Suprapubic skin (tissue), 4 donors: ENCODE measurements around the gene COPS3. TPM values are rescaled to one million over a fixed set of nuclear protein-coding genes. Genes with fewer than 3 reads are reported as not detected.

Experiments used
- DNase-seq, 2 donors: peaks; one replicate each; pipeline ENCODE4 v3.0.0-alpha.2; 2019; ENCODE audit warnings: low spot score in 2 of 2
- H3K27ac ChIP-seq: fragments of 200-600 bp; sonication (generic); one replicate; pipeline ENCODE4 v1.5.1; 2019
- H3K27me3 ChIP-seq: fragments of 200-600 bp; sonication (generic); one replicate; pipeline ENCODE4 v1.5.1; 2019
- H3K36me3 ChIP-seq: fragments of 200-600 bp; sonication (generic); one replicate; pipeline ENCODE4 v1.5.1; 2019
- H3K4me1 ChIP-seq: fragments of 200-600 bp; sonication (generic); one replicate; pipeline ENCODE4 v1.5.1; 2019
- H3K4me3 ChIP-seq: fragments of 200-600 bp; sonication (generic); one replicate; pipeline ENCODE4 v1.5.1; 2019; ENCODE audit warnings: mild to moderate bottlenecking
- H3K9me3 ChIP-seq: fragments of 200-600 bp; sonication (generic); one replicate; pipeline ENCODE4 v1.5.1; 2019
- CTCF ChIP-seq, 2 donors: fragments of 200-600 bp in 1 of 2; fragments of 450-650 bp in 1 of 2; sonication (generic) in 1 of 2; IDR thresholded peaks; one replicate each; pipeline ENCODE4 v1.5.1; 2016 to 2019; ENCODE audit warnings: antibody characterized with exemption in 2 of 2, mild to moderate bottlenecking in 1 of 2, moderate library complexity in 1 of 2
- EP300 ChIP-seq: sonication (generic); formaldehyde crosslinking; IDR thresholded peaks from one replicate; pipeline ENCODE4 v1.6.1; 2017; ENCODE audit warnings: antibody characterized with exemption
- POLR2A ChIP-seq, 2 donors: fragments of 450-650 bp; IDR thresholded peaks; one replicate each; pipeline ENCODE4 v1.6.1; 2017; ENCODE audit warnings: antibody characterized with exemption in 2 of 2, mild to moderate bottlenecking in 2 of 2, moderate library complexity in 2 of 2
- POLR2AphosphoS5 ChIP-seq, 3 donors: sonication (generic); formaldehyde crosslinking; IDR thresholded peaks; one replicate each; pipeline ENCODE4 v1.6.1; 2017; ENCODE audit warnings: antibody characterized with exemption in 3 of 3
- WGBS: methylation state at CpG from one replicate; pipeline ENCODE4 v1.1.5; 2018; 5-methylcytosine and 5-hydroxymethylcytosine counted together
- total RNA-seq, 4 donors: library from RNA; depleted of rRNA; stranded (reverse); fragments of >200 nt; gene quantifications; one replicate each; pipeline ENCODE4 v1.1.0, GENCODE V29; 2016

Gene COPS3
- total RNA-seq, 4 donors from 2014 or later, result 55.0 to 77.3 (median 59.4) TPM

- 83% methylated on average over 3 of the region's 3 CpGs for WGBS
- TF ChIP-seq CTCF (IDR thresholded peaks at IDR 0.05), result no peak
- no peak for TF ChIP-seq POLR2AphosphoS5 (IDR thresholded peaks at IDR 0.05)
- no peak for TF ChIP-seq POLR2A (IDR thresholded peaks at IDR 0.05)
- TF ChIP-seq EP300, result no peak
Measured at GRCh38 chr17:17254036-17254435, 27.0 kb downstream of the COPS3 start.

GRCh38 chr17:17253406-17253805 is 27.6 kb downstream of the COPS3 start:
- Histone ChIP-seq H3K4me3 (no peak overlapping the region), H3K9me3 (no peaks in the 10 kb centered on the region), H3K4me1 (no peaks in the 10 kb centered on the region), H3K27me3 (no peaks in the 10 kb centered on the region), H3K36me3 (peaks cover 77% of the 10 kb centered on the region), H3K27ac (no peak overlapping the region)
- no peak for TF ChIP-seq CTCF (IDR thresholded peaks at IDR 0.05)
- TF ChIP-seq POLR2AphosphoS5 (IDR thresholded peaks at IDR 0.05), result no peak
- no peak for TF ChIP-seq POLR2A (IDR thresholded peaks at IDR 0.05)
- TF ChIP-seq EP300, result no peak
- DNase-seq, result peak in 1 of 2 donors; percentile 43
- 90% methylated on average over 3 of the region's 3 CpGs for WGBS

More at GRCh38 chr17:17254036-17254435, 27.0 kb downstream of the COPS3 start:
- Histone ChIP-seq H3K9me3 (no peaks in the 10 kb centered on the region), H3K27me3 (no peaks in the 10 kb centered on the region), H3K4me1 (no peaks in the 10 kb centered on the region), H3K36me3 (peaks cover 79% of the 10 kb centered on the region), H3K4me3 (no peak overlapping the region), H3K27ac (no peak overlapping the region)
- no peak for DNase-seq

GRCh38 chr17:17252149-17252661 is 28.8 kb downstream of the COPS3 start:
- Histone ChIP-seq H3K9me3 (no peaks in the 10 kb centered on the region), H3K27ac (no peak overlapping the region), H3K36me3 (peaks cover 77% of the 10 kb centered on the region), H3K4me3 (no peak overlapping the region), H3K4me1 (no peaks in the 10 kb centered on the region), H3K27me3 (no peaks in the 10 kb centered on the region)
- TF ChIP-seq CTCF (IDR thresholded peaks at IDR 0.05) (no peak), EP300 (no peak), POLR2A (IDR thresholded peaks at IDR 0.05) (no peak), POLR2AphosphoS5 (IDR thresholded peaks at IDR 0.05) (no peak)
- WGBS, result 77% methylated on average over 9 of the region's 9 CpGs
- DNase-seq, result no peak

GRCh38 chr17:17246879-17247278 is 34.2 kb downstream of the COPS3 start:
- H3K4me3 ChIP-seq, result no peak overlapping the region
- H3K27me3 ChIP-seq, result no peaks in the 10 kb centered on the region
- WGBS, result 92% methylated on average over 3 of the region's 3 CpGs
- no peaks in the 10 kb centered on the region for H3K4me1 ChIP-seq
- DNase-seq, result no peak
- peaks cover 45% of the 10 kb centered on the region for H3K36me3 ChIP-seq
- H3K27ac ChIP-seq, result no peak overlapping the region
- TF ChIP-seq EP300 (no peak), CTCF (IDR thresholded peaks at IDR 0.05) (no peak), POLR2AphosphoS5 (IDR thresholded peaks at IDR 0.05) (no peak), POLR2A (IDR thresholded peaks at IDR 0.05) (no peak)
- H3K9me3 ChIP-seq, result no peaks in the 10 kb centered on the region

- TF ChIP-seq POLR2A (IDR thresholded peaks at IDR 0.05), result no peak
- no peak for TF ChIP-seq POLR2AphosphoS5 (IDR thresholded peaks at IDR 0.05)
- Histone ChIP-seq H3K27me3 (no peaks in the 10 kb centered on the region), H3K36me3 (peaks cover 29% of the 10 kb centered on the region)
Measured at GRCh38 chr17:17243163-17243562, 37.9 kb downstream of the COPS3 start.

GRCh38 chr17:17242246-17242645 is 38.8 kb downstream of the COPS3 start:
- peak in 1 of 2 donors; percentile 51 for DNase-seq
- peaks cover 20% of the 10 kb centered on the region for H3K36me3 ChIP-seq
- H3K27ac ChIP-seq, result no peak overlapping the region
- TF ChIP-seq POLR2AphosphoS5 (IDR thresholded peaks at IDR 0.05) (no peak), EP300 (no peak), POLR2A (IDR thresholded peaks at IDR 0.05) (no peak), CTCF (IDR thresholded peaks at IDR 0.05) (no peak)
- H3K9me3 ChIP-seq, result no peaks in the 10 kb centered on the region
- no peak overlapping the region for H3K4me3 ChIP-seq
- H3K27me3 ChIP-seq, result no peaks in the 10 kb centered on the region
- H3K4me1 ChIP-seq, result peaks cover 8% of the 10 kb centered on the region
- 100% methylated on average over 6 of the region's 7 CpGs for WGBS

More at GRCh38 chr17:17243163-17243562, 37.9 kb downstream of the COPS3 start:
- no peak overlapping the region for H3K27ac ChIP-seq
- H3K9me3 ChIP-seq, result no peaks in the 10 kb centered on the region
- H3K4me3 ChIP-seq, result no peak overlapping the region
- DNase-seq, result no peak
- WGBS, result 90% methylated on average over 6 of the region's 6 CpGs
- peaks cover 4% of the 10 kb centered on the region for H3K4me1 ChIP-seq
